ENCODE results near the gene POU3F1.

Gene POU3F1

GRCh38 chr1:38068220-38068979, 21.8 kb upstream of the POU3F1 start:
- TF ChIP-seq, protein P1, sequence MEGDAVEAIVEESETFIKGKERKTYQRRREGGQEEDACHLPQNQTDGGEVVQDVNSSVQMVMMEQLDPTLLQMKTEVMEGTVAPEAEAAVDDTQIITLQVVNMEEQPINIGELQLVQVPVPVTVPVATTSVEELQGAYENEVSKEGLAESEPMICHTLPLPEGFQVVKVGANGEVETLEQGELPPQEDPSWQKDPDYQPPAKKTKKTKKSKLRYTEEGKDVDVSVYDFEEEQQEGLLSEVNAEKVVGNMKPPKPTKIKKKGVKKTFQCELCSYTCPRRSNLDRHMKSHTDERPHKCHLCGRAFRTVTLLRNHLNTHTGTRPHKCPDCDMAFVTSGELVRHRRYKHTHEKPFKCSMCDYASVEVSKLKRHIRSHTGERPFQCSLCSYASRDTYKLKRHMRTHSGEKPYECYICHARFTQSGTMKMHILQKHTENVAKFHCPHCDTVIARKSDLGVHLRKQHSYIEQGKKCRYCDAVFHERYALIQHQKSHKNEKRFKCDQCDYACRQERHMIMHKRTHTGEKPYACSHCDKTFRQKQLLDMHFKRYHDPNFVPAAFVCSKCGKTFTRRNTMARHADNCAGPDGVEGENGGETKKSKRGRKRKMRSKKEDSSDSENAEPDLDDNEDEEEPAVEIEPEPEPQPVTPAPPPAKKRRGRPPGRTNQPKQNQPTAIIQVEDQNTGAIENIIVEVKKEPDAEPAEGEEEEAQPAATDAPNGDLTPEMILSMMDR (IDR thresholded peaks at IDR 0.05; ENCODE audit: low read depth, low read length) = no peak
- H3K4me3 ChIP-seq (replicated peaks in 1 of 2; ENCODE audit: low read depth in 2 of 2, low read length in 2 of 2) = no peak overlapping the region
- DNase-seq (ENCODE audit: low read depth in 2 of 2) = no peak

- no peak overlapping the region for H3K4me3 ChIP-seq (replicated peaks in 1 of 2; ENCODE audit: low read depth in 2 of 2, low read length in 2 of 2)
- DNase-seq (ENCODE audit: low read depth in 2 of 2) = peak; percentile 46 to 68
- TF ChIP-seq, protein P1 (IDR thresholded peaks at IDR 0.05; ENCODE audit: low read depth, low read length) = no peak
These were observed 17.8 kb upstream of the POU3F1 start for GRCh38 chr1:38064197-38064903.

GRCh38 chr1:38063616-38064015, 17.0 kb upstream of the POU3F1 start:
- TF ChIP-seq, protein P1 (IDR thresholded peaks at IDR 0.05; ENCODE audit: low read depth, low read length) = no peak
- no peak for DNase-seq (ENCODE audit: low read depth in 2 of 2)
- H3K4me3 ChIP-seq (replicated peaks in 1 of 2; ENCODE audit: low read depth in 2 of 2, low read length in 2 of 2) = no peak overlapping the region

- DNase-seq (ENCODE audit: low read depth in 2 of 2) = no peak
- TF ChIP-seq, protein P1 (IDR thresholded peaks at IDR 0.05; ENCODE audit: low read depth, low read length) = no peak
- H3K4me3 ChIP-seq (replicated peaks in 1 of 2; ENCODE audit: low read depth in 2 of 2, low read length in 2 of 2) = no peak overlapping the region
These were observed 16.0 kb upstream of the POU3F1 start for GRCh38 chr1:38062361-38063288.

GRCh38 chr1:38061883-38062328, 15.3 kb upstream of the POU3F1 start:
- TF ChIP-seq, protein P1 (IDR thresholded peaks at IDR 0.05; ENCODE audit: low read depth, low read length) = no peak
- no peak overlapping the region for H3K4me3 ChIP-seq (replicated peaks in 1 of 2; ENCODE audit: low read depth in 2 of 2, low read length in 2 of 2)
- no peak for DNase-seq (ENCODE audit: low read depth in 2 of 2)

GRCh38 chr1:38061290-38061689, 14.7 kb upstream of the POU3F1 start:
- TF ChIP-seq, protein P1 (IDR thresholded peaks at IDR 0.05; ENCODE audit: low read depth, low read length) = no peak
- no peak overlapping the region for H3K4me3 ChIP-seq (replicated peaks in 1 of 2; ENCODE audit: low read depth in 2 of 2, low read length in 2 of 2)
- no peak for DNase-seq (ENCODE audit: low read depth in 2 of 2)
